ENCODE measurements around the gene MPZL1. TPM values are rescaled to one million over a fixed set of nuclear protein-coding genes. Genes with fewer than 3 reads are reported as not detected.

MPZL1 gene
- total RNA-seq, 1 experiment from 2014 or later: 71.7 TPM

DNA sequence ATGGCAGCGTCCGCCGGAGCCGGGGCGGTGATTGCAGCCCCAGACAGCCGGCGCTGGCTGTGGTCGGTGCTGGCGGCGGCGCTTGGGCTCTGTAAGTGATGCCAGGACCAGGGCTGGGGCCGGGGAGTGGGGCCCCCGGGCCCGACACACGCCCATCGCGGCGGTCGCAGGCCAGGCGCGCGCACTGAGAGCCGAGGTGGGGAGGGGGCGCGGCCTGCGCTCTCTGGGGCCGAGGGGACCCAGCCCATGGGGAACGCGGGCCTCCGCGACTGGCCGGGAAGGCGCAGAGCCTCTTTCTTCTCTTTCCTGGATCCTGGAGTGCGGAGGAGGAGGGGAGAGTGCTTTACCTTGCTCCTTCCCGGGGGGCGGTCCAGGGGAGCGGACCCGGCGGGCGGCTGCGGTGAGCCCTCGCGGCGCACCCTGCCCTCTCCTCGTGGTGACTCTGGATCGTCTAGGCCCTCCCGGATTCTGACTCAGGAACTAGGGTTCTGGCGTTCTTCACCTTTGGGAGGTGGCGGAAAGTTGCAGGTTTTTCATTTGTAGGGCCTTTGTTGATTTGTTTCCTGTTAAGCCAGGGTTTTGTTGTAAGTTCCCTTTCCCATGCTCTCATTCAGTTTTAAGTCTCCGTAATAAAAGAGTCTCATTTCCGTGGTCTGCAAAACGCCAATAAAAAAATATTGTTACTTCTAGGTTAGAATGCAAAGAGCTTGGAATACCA lies 529 bp downstream of the MPZL1 start:
- CTCF ChIA-PET: interaction anchor here (0.9 to 1.0 kb wide), 2 partner anchors 182 to 502 kb away, joined by 3 read pairs; partner anchors contain the start of gene POU2F1
- POLR2A ChIA-PET: no interaction called here
- TF ChIP-seq TP53 (CRISPR knock-in tag; IDR thresholded peaks at IDR 0.05) (no peak), FOXP1 (CRISPR knock-in tag; IDR thresholded peaks at IDR 0.05; ENCODE audit: borderline replicate concordance) (0 out of 2 replicates have a peak, but pooled peaks have one; percentile 8), ZNF416 (CRISPR knock-in tag; IDR thresholded peaks at IDR 0.05) (no peak), JUN (CRISPR knock-in tag; IDR thresholded peaks at IDR 0.05) (0 out of 2 replicates have a peak, but pooled peaks have one; percentile 13), ZNF423 (CRISPR knock-in tag; IDR thresholded peaks at IDR 0.05) (peak; percentile 94), MXD4 (CRISPR knock-in tag; IDR thresholded peaks at IDR 0.05; ENCODE audit: borderline replicate concordance) (no peak), ETV6 (CRISPR knock-in tag; IDR thresholded peaks at IDR 0.05) (no peak), NR2C2 (CRISPR knock-in tag; IDR thresholded peaks at IDR 0.05) (no peak), ZNF219 (CRISPR knock-in tag; IDR thresholded peaks at IDR 0.05; ENCODE audit: borderline replicate concordance) (peak; percentile 63; the same call in 1 of the 2 replicates), NFYB (CRISPR knock-in tag; conservative IDR thresholded peaks at IDR 0.05; ENCODE audit: low read depth) (no peak), ZNF317 (CRISPR knock-in tag; IDR thresholded peaks at IDR 0.05; ENCODE audit: borderline replicate concordance, low read depth) (no peak), TEAD1 (CRISPR knock-in tag; IDR thresholded peaks at IDR 0.05) (no peak), JAZF1 (CRISPR knock-in tag; IDR thresholded peaks at IDR 0.05) (no peak), ELF4 (CRISPR knock-in tag; IDR thresholded peaks at IDR 0.05; ENCODE audit: low read depth) (0 out of 2 replicates have a peak, but pooled peaks have one; percentile 59), KAT7 (CRISPR knock-in tag; IDR thresholded peaks at IDR 0.05; ENCODE audit: borderline replicate concordance) (no peak), OVOL2 (CRISPR knock-in tag; IDR thresholded peaks at IDR 0.05; ENCODE audit: borderline replicate concordance) (no peak)
- TF ChIP-seq, protein P1, sequence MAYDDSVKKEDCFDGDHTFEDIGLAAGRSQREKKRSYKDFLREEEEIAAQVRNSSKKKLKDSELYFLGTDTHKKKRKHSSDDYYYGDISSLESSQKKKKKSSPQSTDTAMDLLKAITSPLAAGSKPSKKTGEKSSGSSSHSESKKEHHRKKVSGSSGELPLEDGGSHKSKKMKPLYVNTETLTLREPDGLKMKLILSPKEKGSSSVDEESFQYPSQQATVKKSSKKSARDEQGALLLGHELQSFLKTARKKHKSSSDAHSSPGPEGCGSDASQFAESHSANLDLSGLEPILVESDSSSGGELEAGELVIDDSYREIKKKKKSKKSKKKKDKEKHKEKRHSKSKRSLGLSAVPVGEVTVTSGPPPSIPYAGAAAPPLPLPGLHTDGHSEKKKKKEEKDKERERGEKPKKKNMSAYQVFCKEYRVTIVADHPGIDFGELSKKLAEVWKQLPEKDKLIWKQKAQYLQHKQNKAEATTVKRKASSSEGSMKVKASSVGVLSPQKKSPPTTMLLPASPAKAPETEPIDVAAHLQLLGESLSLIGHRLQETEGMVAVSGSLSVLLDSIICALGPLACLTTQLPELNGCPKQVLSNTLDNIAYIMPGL (CRISPR knock-in tag; IDR thresholded peaks at IDR 0.05): peak; percentile 91; the same call in 1 of the 2 replicates
- TF ChIP-seq, protein P2, sequence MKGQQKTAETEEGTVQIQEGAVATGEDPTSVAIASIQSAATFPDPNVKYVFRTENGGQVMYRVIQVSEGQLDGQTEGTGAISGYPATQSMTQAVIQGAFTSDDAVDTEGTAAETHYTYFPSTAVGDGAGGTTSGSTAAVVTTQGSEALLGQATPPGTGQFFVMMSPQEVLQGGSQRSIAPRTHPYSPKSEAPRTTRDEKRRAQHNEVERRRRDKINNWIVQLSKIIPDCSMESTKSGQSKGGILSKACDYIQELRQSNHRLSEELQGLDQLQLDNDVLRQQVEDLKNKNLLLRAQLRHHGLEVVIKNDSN (CRISPR knock-in tag; IDR thresholded peaks at IDR 0.05): 0 out of 2 replicates have a peak, but pooled peaks have one; percentile 12
- TF ChIP-seq, protein P3, sequence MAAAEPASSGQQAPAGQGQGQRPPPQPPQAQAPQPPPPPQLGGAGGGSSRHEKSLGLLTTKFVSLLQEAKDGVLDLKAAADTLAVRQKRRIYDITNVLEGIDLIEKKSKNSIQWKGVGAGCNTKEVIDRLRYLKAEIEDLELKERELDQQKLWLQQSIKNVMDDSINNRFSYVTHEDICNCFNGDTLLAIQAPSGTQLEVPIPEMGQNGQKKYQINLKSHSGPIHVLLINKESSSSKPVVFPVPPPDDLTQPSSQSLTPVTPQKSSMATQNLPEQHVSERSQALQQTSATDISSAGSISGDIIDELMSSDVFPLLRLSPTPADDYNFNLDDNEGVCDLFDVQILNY (CRISPR knock-in tag; IDR thresholded peaks at IDR 0.05): 0 out of 2 replicates have a peak, but pooled peaks have one; percentile 20
- TF ChIP-seq, protein P4, sequence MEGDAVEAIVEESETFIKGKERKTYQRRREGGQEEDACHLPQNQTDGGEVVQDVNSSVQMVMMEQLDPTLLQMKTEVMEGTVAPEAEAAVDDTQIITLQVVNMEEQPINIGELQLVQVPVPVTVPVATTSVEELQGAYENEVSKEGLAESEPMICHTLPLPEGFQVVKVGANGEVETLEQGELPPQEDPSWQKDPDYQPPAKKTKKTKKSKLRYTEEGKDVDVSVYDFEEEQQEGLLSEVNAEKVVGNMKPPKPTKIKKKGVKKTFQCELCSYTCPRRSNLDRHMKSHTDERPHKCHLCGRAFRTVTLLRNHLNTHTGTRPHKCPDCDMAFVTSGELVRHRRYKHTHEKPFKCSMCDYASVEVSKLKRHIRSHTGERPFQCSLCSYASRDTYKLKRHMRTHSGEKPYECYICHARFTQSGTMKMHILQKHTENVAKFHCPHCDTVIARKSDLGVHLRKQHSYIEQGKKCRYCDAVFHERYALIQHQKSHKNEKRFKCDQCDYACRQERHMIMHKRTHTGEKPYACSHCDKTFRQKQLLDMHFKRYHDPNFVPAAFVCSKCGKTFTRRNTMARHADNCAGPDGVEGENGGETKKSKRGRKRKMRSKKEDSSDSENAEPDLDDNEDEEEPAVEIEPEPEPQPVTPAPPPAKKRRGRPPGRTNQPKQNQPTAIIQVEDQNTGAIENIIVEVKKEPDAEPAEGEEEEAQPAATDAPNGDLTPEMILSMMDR (IDR thresholded peaks at IDR 0.05): no peak
- TF ChIP-seq, protein P5, sequence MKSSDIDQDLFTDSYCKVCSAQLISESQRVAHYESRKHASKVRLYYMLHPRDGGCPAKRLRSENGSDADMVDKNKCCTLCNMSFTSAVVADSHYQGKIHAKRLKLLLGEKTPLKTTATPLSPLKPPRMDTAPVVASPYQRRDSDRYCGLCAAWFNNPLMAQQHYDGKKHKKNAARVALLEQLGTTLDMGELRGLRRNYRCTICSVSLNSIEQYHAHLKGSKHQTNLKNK (CRISPR knock-in tag; IDR thresholded peaks at IDR 0.05): no peak
- TF ChIP-seq, protein P6, sequence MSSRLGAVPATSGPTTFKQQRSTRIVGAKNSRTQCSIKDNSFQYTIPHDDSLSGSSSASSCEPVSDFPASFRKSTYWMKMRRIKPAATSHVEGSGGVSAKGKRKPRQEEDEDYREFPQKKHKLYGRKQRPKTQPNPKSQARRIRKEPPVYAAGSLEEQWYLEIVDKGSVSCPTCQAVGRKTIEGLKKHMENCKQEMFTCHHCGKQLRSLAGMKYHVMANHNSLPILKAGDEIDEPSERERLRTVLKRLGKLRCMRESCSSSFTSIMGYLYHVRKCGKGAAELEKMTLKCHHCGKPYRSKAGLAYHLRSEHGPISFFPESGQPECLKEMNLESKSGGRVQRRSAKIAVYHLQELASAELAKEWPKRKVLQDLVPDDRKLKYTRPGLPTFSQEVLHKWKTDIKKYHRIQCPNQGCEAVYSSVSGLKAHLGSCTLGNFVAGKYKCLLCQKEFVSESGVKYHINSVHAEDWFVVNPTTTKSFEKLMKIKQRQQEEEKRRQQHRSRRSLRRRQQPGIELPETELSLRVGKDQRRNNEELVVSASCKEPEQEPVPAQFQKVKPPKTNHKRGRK (CRISPR knock-in tag; IDR thresholded peaks at IDR 0.05; ENCODE audit: borderline replicate concordance): no peak
- TF ChIP-seq, protein P7, sequence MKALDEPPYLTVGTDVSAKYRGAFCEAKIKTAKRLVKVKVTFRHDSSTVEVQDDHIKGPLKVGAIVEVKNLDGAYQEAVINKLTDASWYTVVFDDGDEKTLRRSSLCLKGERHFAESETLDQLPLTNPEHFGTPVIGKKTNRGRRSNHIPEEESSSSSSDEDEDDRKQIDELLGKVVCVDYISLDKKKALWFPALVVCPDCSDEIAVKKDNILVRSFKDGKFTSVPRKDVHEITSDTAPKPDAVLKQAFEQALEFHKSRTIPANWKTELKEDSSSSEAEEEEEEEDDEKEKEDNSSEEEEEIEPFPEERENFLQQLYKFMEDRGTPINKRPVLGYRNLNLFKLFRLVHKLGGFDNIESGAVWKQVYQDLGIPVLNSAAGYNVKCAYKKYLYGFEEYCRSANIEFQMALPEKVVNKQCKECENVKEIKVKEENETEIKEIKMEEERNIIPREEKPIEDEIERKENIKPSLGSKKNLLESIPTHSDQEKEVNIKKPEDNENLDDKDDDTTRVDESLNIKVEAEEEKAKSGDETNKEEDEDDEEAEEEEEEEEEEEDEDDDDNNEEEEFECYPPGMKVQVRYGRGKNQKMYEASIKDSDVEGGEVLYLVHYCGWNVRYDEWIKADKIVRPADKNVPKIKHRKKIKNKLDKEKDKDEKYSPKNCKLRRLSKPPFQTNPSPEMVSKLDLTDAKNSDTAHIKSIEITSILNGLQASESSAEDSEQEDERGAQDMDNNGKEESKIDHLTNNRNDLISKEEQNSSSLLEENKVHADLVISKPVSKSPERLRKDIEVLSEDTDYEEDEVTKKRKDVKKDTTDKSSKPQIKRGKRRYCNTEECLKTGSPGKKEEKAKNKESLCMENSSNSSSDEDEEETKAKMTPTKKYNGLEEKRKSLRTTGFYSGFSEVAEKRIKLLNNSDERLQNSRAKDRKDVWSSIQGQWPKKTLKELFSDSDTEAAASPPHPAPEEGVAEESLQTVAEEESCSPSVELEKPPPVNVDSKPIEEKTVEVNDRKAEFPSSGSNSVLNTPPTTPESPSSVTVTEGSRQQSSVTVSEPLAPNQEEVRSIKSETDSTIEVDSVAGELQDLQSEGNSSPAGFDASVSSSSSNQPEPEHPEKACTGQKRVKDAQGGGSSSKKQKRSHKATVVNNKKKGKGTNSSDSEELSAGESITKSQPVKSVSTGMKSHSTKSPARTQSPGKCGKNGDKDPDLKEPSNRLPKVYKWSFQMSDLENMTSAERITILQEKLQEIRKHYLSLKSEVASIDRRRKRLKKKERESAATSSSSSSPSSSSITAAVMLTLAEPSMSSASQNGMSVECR (CRISPR knock-in tag; IDR thresholded peaks at IDR 0.05; ENCODE audit: borderline replicate concordance): peak; percentile 76; the same call in 1 of the 2 replicates
- Mint-ChIP-seq H3K9me3 (no peaks in the 10 kb centered on the region), H3K27ac (no peak overlapping the region), H3K27me3 (ENCODE audit: low read depth) (no peaks in the 10 kb centered on the region), H3K36me3 (peaks cover 5% of the 10 kb centered on the region; the same call in 1 of the 2 replicates), H3K4me1 (peaks cover 57% of the 10 kb centered on the region), H3K4me3 (peak overlapping the region; percentile 81)
- DNase-seq (ENCODE audit: low spot score): peak; percentile 54
- ATAC-seq: peak; percentile 58

Data from WTC11 (cell line).